ENCODE measurements around the gene FXR2.
A peak's percentile ranks its signal among the peaks of the same experiment; 100 is the strongest.

Gene FXR2

DNA sequence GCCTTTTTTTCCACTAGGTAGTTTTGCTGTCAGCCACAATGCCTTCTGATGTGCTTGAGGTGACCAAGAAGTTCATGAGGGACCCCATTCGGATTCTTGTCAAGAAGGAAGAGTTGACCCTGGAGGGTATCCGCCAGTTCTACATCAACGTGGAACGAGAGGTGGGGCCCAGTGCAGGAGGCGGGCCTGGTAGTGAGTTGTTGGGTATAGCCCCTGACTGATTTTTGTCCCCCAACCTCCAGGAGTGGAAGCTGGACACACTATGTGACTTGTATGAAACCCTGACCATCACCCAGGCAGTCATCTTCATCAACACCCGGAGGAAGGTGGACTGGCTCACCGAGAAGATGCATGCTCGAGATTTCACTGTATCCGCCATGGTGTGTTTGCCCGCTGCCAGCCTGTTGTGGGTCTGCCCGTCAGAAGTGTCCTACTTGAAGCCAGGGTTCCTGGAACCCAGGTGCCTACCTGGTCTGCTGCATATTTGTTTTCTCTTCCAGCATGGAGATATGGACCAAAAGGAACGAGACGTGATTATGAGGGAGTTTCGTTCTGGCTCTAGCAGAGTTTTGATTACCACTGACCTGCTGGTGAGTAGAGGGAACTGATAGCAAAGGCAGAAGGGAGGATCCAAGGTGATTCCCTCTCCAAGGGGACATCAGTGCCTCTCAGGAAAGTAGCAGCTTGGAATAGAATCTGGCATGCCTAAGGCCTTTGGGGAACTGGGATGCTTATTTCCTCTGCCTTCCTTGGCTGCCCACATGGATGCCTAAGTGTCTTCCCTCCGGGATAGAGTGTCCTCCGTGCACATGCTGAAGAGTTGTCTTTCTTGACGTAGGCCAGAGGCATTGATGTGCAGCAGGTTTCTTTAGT is 37.1 kb downstream of the FXR2 start:
- Histone ChIP-seq H3K4me3 (ENCODE audit: insufficient read length, low read depth) (no peak overlapping the region), H3K9me3 (ENCODE audit: insufficient read depth, low read length) (no peaks in the 10 kb centered on the region), H3K27me3 (ENCODE audit: insufficient read depth, insufficient read length) (no peaks in the 10 kb centered on the region), H3K36me3 (ENCODE audit: insufficient read depth, insufficient read length, low read length) (peaks cover 80% of the 10 kb centered on the region), H3K9ac (ENCODE audit: insufficient read length, low read depth) (no peak overlapping the region), H3K4me1 (ENCODE audit: insufficient read depth, insufficient read length) (peaks cover 8% of the 10 kb centered on the region)
- DNase-seq (ENCODE audit: low read depth, low spot score) = no peak
- TF ChIP-seq ZNF274 (IDR thresholded peaks at IDR 0.05; ENCODE audit: low read depth, low read length) (no peak), YY1 (IDR thresholded peaks at IDR 0.05; ENCODE audit: insufficient read depth, insufficient read length) (no peak), SUZ12 (IDR thresholded peaks at IDR 0.05; ENCODE audit: extremely low read depth, insufficient read depth, insufficient read length) (no peak)

DNA sequence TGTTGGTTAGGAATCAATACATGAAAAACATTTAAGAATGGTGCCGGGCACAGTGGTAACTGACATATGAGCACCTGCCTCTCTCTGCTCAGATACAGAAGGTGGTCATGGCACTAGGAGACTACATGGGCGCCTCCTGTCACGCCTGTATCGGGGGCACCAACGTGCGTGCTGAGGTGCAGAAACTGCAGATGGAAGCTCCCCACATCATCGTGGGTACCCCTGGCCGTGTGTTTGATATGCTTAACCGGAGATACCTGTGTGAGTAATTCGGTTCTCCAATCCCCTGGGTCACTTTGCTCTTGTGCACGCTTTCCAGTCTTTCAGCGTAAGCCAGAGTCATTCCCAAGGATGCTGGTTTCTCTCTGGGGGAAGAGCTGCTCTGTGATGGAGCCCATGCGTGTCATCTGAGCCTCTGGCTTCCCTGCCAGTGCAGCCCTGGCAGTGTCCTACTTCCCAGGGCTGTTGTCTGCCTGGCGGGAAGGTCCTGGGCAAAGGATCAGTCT is 38.2 kb downstream of the FXR2 start:
- Histone ChIP-seq H3K9me3 (ENCODE audit: insufficient read depth, low read length) (no peaks in the 10 kb centered on the region), H3K36me3 (ENCODE audit: insufficient read depth, insufficient read length, low read length) (peaks cover 75% of the 10 kb centered on the region), H3K4me3 (ENCODE audit: insufficient read length, low read depth) (no peak overlapping the region), H3K4me1 (ENCODE audit: insufficient read depth, insufficient read length) (peaks cover 5% of the 10 kb centered on the region), H3K9ac (ENCODE audit: insufficient read length, low read depth) (no peak overlapping the region), H3K27me3 (ENCODE audit: insufficient read depth, insufficient read length) (no peaks in the 10 kb centered on the region)
- DNase-seq (ENCODE audit: low read depth, low spot score) = no peak
- TF ChIP-seq YY1 (IDR thresholded peaks at IDR 0.05; ENCODE audit: insufficient read depth, insufficient read length) = no peak
- no peak for TF ChIP-seq SUZ12 (IDR thresholded peaks at IDR 0.05; ENCODE audit: extremely low read depth, insufficient read depth, insufficient read length)
- no peak for TF ChIP-seq ZNF274 (IDR thresholded peaks at IDR 0.05; ENCODE audit: low read depth, low read length)

DNA sequence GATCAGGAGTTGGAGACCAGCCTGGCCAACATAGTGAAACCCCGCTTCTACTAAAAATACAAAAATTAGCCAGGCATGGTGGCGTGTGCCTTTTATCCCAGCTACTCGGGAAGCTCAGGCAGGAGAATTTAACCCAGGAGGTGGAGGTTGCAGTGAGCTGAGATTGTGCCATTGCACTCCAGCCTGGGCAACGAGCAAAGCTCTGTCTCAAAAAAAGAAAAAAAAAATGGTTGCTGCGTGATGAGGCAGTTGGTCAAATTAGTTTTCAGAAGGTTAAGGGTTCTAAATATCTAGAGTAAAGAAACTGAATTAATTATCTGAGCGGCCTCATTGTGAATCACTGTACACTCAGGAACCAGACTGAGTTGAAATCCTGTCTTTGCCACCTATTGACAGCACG is 38.7 kb downstream of the FXR2 start:
- Histone ChIP-seq H3K4me1 (ENCODE audit: insufficient read depth, insufficient read length) (peaks cover 5% of the 10 kb centered on the region), H3K9ac (ENCODE audit: insufficient read length, low read depth) (no peak overlapping the region), H3K4me3 (ENCODE audit: insufficient read length, low read depth) (no peak overlapping the region), H3K27me3 (ENCODE audit: insufficient read depth, insufficient read length) (no peaks in the 10 kb centered on the region), H3K9me3 (ENCODE audit: insufficient read depth, low read length) (no peaks in the 10 kb centered on the region), H3K36me3 (ENCODE audit: insufficient read depth, insufficient read length, low read length) (peaks cover 77% of the 10 kb centered on the region)
- no peak for DNase-seq (ENCODE audit: low read depth, low spot score)
- TF ChIP-seq ZNF274 (IDR thresholded peaks at IDR 0.05; ENCODE audit: low read depth, low read length) (no peak), SUZ12 (IDR thresholded peaks at IDR 0.05; ENCODE audit: extremely low read depth, insufficient read depth, insufficient read length) (no peak), YY1 (IDR thresholded peaks at IDR 0.05; ENCODE audit: insufficient read depth, insufficient read length) (no peak)

DNA sequence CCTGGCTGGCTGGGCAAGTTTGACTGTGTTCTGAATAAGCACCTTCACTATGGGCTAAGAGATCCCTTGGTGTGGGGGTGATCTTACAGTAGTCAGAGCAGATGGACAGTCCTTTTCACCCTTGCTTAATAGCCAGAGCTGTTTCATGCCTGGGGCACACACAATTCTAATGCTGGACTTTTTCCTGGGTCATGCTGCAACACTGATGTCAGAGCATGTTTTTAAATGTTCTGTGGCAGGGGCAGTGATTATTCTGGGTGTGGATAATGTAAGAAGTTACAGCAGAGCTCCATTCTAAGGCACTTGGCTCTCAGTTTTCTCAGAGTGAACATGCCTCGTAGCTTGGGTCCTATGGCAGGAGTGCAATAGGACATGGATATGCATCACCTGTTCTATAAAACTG is 39.2 kb downstream of the FXR2 start:
- peaks cover 77% of the 10 kb centered on the region for H3K36me3 ChIP-seq (ENCODE audit: insufficient read depth, insufficient read length, low read length)
- DNase-seq (ENCODE audit: low read depth, low spot score) = no peak
- peak overlapping the region; percentile 96 for H3K4me3 ChIP-seq (ENCODE audit: insufficient read length, low read depth)
- no peaks in the 10 kb centered on the region for H3K27me3 ChIP-seq (ENCODE audit: insufficient read depth, insufficient read length)
- H3K9ac ChIP-seq (ENCODE audit: insufficient read length, low read depth) = peak overlapping the region; percentile 50
- TF ChIP-seq ZNF274 (IDR thresholded peaks at IDR 0.05; ENCODE audit: low read depth, low read length) (no peak), YY1 (IDR thresholded peaks at IDR 0.05; ENCODE audit: insufficient read depth, insufficient read length) (no peak), SUZ12 (IDR thresholded peaks at IDR 0.05; ENCODE audit: extremely low read depth, insufficient read depth, insufficient read length) (no peak)
- H3K4me1 ChIP-seq (ENCODE audit: insufficient read depth, insufficient read length) = peaks cover 5% of the 10 kb centered on the region
- no peaks in the 10 kb centered on the region for H3K9me3 ChIP-seq (ENCODE audit: insufficient read depth, low read length)

DNA sequence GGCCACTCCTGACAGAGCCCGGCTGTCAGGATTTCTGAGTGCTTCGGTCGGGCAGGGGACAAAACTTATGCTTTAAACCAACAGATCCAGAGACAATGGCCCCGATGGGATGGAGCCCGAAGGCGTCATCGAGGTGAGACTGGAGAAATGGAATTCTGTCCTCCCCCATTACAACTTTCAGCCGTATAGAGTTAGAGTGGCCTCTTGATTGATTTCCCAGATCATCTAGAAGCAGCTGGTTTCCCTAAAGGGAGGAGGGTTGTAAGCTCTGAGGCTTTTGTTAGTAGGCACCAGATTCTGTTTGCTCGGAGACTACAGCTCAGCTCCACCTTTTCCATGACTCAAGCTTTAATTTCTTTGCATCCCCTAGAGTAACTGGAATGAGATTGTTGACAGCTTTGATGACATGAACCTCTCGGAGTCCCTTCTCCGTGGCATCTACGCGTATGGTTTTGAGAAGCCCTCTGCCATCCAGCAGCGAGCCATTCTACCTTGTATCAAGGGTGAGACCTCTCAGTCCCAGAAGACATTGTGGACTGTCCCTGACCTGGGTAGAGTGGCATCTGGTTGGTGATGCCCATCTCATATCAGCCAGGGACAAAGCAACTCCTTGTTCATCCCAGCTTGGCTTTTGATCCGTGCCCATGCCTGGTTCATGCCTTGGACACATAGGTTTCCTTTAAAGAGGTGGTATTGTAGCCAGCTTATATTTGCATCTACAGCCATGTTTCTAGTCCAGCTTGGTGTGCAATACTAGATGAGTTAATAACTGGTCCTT is 40.3 kb downstream of the FXR2 start:
- peaks cover 5% of the 10 kb centered on the region for H3K4me1 ChIP-seq (ENCODE audit: insufficient read depth, insufficient read length)
- H3K9ac ChIP-seq (ENCODE audit: insufficient read length, low read depth) = peak overlapping the region; percentile 84
- peaks cover 77% of the 10 kb centered on the region for H3K36me3 ChIP-seq (ENCODE audit: insufficient read depth, insufficient read length, low read length)
- DNase-seq (ENCODE audit: low read depth, low spot score) = no peak
- no peaks in the 10 kb centered on the region for H3K27me3 ChIP-seq (ENCODE audit: insufficient read depth, insufficient read length)
- no peaks in the 10 kb centered on the region for H3K9me3 ChIP-seq (ENCODE audit: insufficient read depth, low read length)
- H3K4me3 ChIP-seq (ENCODE audit: insufficient read length, low read depth) = peak overlapping the region; percentile 96
- no peak for TF ChIP-seq SUZ12 (IDR thresholded peaks at IDR 0.05; ENCODE audit: extremely low read depth, insufficient read depth, insufficient read length)
- no peak for TF ChIP-seq YY1 (IDR thresholded peaks at IDR 0.05; ENCODE audit: insufficient read depth, insufficient read length)
- TF ChIP-seq ZNF274 (IDR thresholded peaks at IDR 0.05; ENCODE audit: low read depth, low read length) = no peak

DNA sequence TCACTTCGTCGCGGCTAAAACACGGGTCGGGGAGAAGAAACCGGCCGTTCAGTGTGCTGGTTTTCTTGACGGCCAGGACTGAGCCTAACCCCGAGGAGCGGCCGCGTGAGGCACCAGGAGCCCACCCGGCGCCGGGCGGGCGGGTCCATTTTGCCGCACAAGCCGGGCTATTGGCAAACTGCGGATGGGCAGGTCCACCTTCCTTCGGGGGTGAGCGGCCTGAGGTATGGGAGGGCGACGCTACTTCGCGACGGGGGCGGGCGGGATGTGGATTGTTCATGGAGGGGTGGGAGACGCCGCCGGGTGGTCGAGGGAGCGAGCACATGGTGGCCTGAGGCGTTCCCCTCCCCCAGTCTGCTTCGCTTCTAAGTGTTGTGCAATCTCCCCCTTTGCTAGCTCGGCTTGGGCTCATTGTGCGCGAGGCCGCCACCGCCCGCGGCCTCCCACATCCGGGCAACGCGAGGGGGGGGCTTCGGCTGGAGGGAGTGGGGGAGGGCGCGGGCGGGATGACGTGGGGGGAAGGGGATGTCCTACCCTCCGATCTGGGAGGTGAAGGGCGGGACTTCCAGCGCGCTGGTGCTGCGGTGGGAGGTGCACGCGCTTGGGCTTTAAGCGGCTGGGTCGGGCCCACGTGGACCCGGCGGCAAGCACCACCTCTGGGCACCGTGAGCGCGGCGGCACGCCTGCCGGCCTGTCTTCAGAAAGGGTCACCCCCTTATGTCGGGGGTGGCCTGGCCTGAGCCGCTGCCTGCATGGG is 41.2 kb downstream of the FXR2 start:
- H3K27me3 ChIP-seq (ENCODE audit: insufficient read depth, insufficient read length) = no peaks in the 10 kb centered on the region
- peak overlapping the region; percentile 96 for H3K4me3 ChIP-seq (ENCODE audit: insufficient read length, low read depth)
- H3K9me3 ChIP-seq (ENCODE audit: insufficient read depth, low read length) = no peaks in the 10 kb centered on the region
- peaks cover 83% of the 10 kb centered on the region for H3K36me3 ChIP-seq (ENCODE audit: insufficient read depth, insufficient read length, low read length)
- TF ChIP-seq YY1 (IDR thresholded peaks at IDR 0.05; ENCODE audit: insufficient read depth, insufficient read length) (no peak), ZNF274 (IDR thresholded peaks at IDR 0.05; ENCODE audit: low read depth, low read length) (no peak), SUZ12 (IDR thresholded peaks at IDR 0.05; ENCODE audit: extremely low read depth, insufficient read depth, insufficient read length) (no peak)
- no peak for DNase-seq (ENCODE audit: low read depth, low spot score)
- H3K9ac ChIP-seq (ENCODE audit: insufficient read length, low read depth) = peak overlapping the region; percentile 99
- H3K4me1 ChIP-seq (ENCODE audit: insufficient read depth, insufficient read length) = peaks cover 5% of the 10 kb centered on the region
